Suprapubic skin (tissue), 4 donors: ENCODE data around the gene CBS.

Experiments
- CTCF ChIP-seq, 2 donors: fragments of 200-600 bp in 1 of 2; fragments of 450-650 bp in 1 of 2; sonication (generic) in 1 of 2; IDR thresholded peaks; one replicate each; pipeline ENCODE4 v1.5.1; 2016 to 2019; ENCODE audit warnings: antibody characterized with exemption in 2 of 2, mild to moderate bottlenecking in 1 of 2, moderate library complexity in 1 of 2
- EP300 ChIP-seq: sonication (generic); formaldehyde crosslinking; IDR thresholded peaks from one replicate; pipeline ENCODE4 v1.6.1; 2017; ENCODE audit warnings: antibody characterized with exemption
- POLR2A ChIP-seq, 2 donors: fragments of 450-650 bp; IDR thresholded peaks; one replicate each; pipeline ENCODE4 v1.6.1; 2017; ENCODE audit warnings: antibody characterized with exemption in 2 of 2, mild to moderate bottlenecking in 2 of 2, moderate library complexity in 2 of 2
- POLR2AphosphoS5 ChIP-seq, 3 donors: sonication (generic); formaldehyde crosslinking; IDR thresholded peaks; one replicate each; pipeline ENCODE4 v1.6.1; 2017; ENCODE audit warnings: antibody characterized with exemption in 3 of 3

- no peak for TF ChIP-seq CTCF (IDR thresholded peaks at IDR 0.05)
- TF ChIP-seq POLR2AphosphoS5 (IDR thresholded peaks at IDR 0.05) = no peak
- no peak for TF ChIP-seq POLR2A (IDR thresholded peaks at IDR 0.05)
- TF ChIP-seq EP300 = no peak
These were observed 47.5 kb downstream of the CBS start for GRCh38 chr21:43027846-43028731.
